Measurements from ENCODE around the gene LMBRD2.
"Not testable (repeated sequence)": the region's sequence is repeated elsewhere in the genome, so short reads cannot be mapped to it uniquely, and the experiment has no call there.

LMBRD2 gene

GRCh38 chr5:36151434-36152323 lies at the start of gene LMBRD2, which contains the start of gene SKP2:
Gene LMBRD2, minus strand, starts transcription at chr5:36151887. Its CDS starts 8,538 bp downstream, at chr5:36143349.
Gene SKP2, plus strand, starts transcription at chr5:36152111. Its CDS starts 152 bp downstream, at chr5:36152263.
- Histone ChIP-seq H3K9ac (ENCODE audit: low read length) (peak within 1 kb of the TSS; percentile 89), H3K27ac (ENCODE audit: low read length) (peak within 1 kb of the TSS; percentile 63; the same call in 1 of the 2 replicates), H3K4me1 (ENCODE audit: low read length) (peaks cover 11% of the 10 kb centered on the region), H3K4me3 (ENCODE audit: low read length) (peak within 1 kb of the TSS; percentile 92), H3K4me2 (ENCODE audit: low read depth, low read length) (peak within 1 kb of the TSS; percentile 94), H3K79me2 (ENCODE audit: low read length) (peaks cover 93% of the 10 kb centered on the region), H3K9me2 (replicated peaks; ENCODE audit: insufficient read depth, low read length) (no peaks in the 10 kb centered on the region), H3F3A (ENCODE audit: insufficient read depth, low read length) (peaks cover 5% of the 10 kb centered on the region; the same call in 1 of the 2 replicates), H4K20me1 (ENCODE audit: insufficient read depth, low read length) (no peaks in the 10 kb centered on the region), H3K9me3 (replicated peaks; ENCODE audit: insufficient read depth, low read length) (no peaks in the 10 kb centered on the region), H2AFZ (ENCODE audit: low read length) (peak within 1 kb of the TSS; percentile 89), H3K36me3 (replicated peaks; ENCODE audit: insufficient read depth, low read length) (no peaks in the 10 kb centered on the region), H3K27me3 (replicated peaks; ENCODE audit: insufficient read depth, low read length) (no peaks in the 10 kb centered on the region)
- no peak for TF ChIP-seq CTCF (IDR thresholded peaks at IDR 0.05; ENCODE audit: low read length)
- no peak for TF ChIP-seq EZH2phosphoT487 (IDR thresholded peaks at IDR 0.05; ENCODE audit: low read length)
- no peak for TF ChIP-seq EZH2 (optimal IDR thresholded peaks at IDR 0.05; ENCODE audit: low read depth, low read length)
- DNase-seq = peak; percentile 98

GRCh38 chr5:36200513-36200912 lies 48.8 kb upstream of the LMBRD2 start:
- Histone ChIP-seq H4K20me1 (ENCODE audit: insufficient read depth, low read length) (no peaks in the 10 kb centered on the region), H3K9me2 (replicated peaks; ENCODE audit: insufficient read depth, low read length) (no peaks in the 10 kb centered on the region), H3K4me1 (ENCODE audit: low read length) (no peaks in the 10 kb centered on the region), H3F3A (ENCODE audit: insufficient read depth, low read length) (no peaks in the 10 kb centered on the region), H3K79me2 (ENCODE audit: low read length) (no peaks in the 10 kb centered on the region), H3K4me3 (ENCODE audit: low read length) (no peak overlapping the region), H2AFZ (ENCODE audit: low read length) (no peak overlapping the region), H3K4me2 (ENCODE audit: low read depth, low read length) (no peak overlapping the region), H3K9me3 (replicated peaks; ENCODE audit: insufficient read depth, low read length) (no peaks in the 10 kb centered on the region), H3K27ac (ENCODE audit: low read length) (no peak overlapping the region), H3K36me3 (replicated peaks; ENCODE audit: insufficient read depth, low read length) (no peaks in the 10 kb centered on the region), H3K9ac (ENCODE audit: low read length) (no peak overlapping the region), H3K27me3 (replicated peaks; ENCODE audit: insufficient read depth, low read length) (no peaks in the 10 kb centered on the region)
- no peak for TF ChIP-seq CTCF (IDR thresholded peaks at IDR 0.05; ENCODE audit: low read length)
- TF ChIP-seq EZH2phosphoT487 (IDR thresholded peaks at IDR 0.05; ENCODE audit: low read length) = no peak
- no peak for TF ChIP-seq EZH2 (optimal IDR thresholded peaks at IDR 0.05; ENCODE audit: low read depth, low read length)
- no peak for DNase-seq

- Histone ChIP-seq H3K4me2 (ENCODE audit: low read depth, low read length) (no peak overlapping the region), H3K27ac (ENCODE audit: low read length) (no peak overlapping the region), H3K79me2 (ENCODE audit: low read length) (no peaks in the 10 kb centered on the region), H3K36me3 (replicated peaks; ENCODE audit: insufficient read depth, low read length) (no peaks in the 10 kb centered on the region), H4K20me1 (ENCODE audit: insufficient read depth, low read length) (no peaks in the 10 kb centered on the region), H3F3A (ENCODE audit: insufficient read depth, low read length) (no peaks in the 10 kb centered on the region), H3K27me3 (replicated peaks; ENCODE audit: insufficient read depth, low read length) (no peaks in the 10 kb centered on the region), H3K4me3 (ENCODE audit: low read length) (no peak overlapping the region), H2AFZ (ENCODE audit: low read length) (no peak overlapping the region), H3K9me2 (replicated peaks; ENCODE audit: insufficient read depth, low read length) (no peaks in the 10 kb centered on the region), H3K9me3 (replicated peaks; ENCODE audit: insufficient read depth, low read length) (no peaks in the 10 kb centered on the region), H3K4me1 (ENCODE audit: low read length) (no peaks in the 10 kb centered on the region), H3K9ac (ENCODE audit: low read length) (no peak overlapping the region)
- DNase-seq = no peak
- TF ChIP-seq CTCF (IDR thresholded peaks at IDR 0.05; ENCODE audit: low read length) (no peak), EZH2 (optimal IDR thresholded peaks at IDR 0.05; ENCODE audit: low read depth, low read length) (no peak), EZH2phosphoT487 (IDR thresholded peaks at IDR 0.05; ENCODE audit: low read length) (no peak)
These were observed 47.9 kb upstream of the LMBRD2 start for GRCh38 chr5:36199620-36200019.

- H3K9me2 ChIP-seq (replicated peaks; ENCODE audit: insufficient read depth, low read length); H3K36me3 ChIP-seq (replicated peaks; ENCODE audit: insufficient read depth, low read length); DNase-seq: not testable (repeated sequence)
These were observed 47.1 kb upstream of the LMBRD2 start for GRCh38 chr5:36198783-36199182.

More at GRCh38 chr5:36198783-36199182, 47.1 kb upstream of the LMBRD2 start:
- H3K9me3 ChIP-seq (replicated peaks; ENCODE audit: insufficient read depth, low read length); H3K79me2 ChIP-seq (ENCODE audit: low read length); H3K4me1 ChIP-seq (ENCODE audit: low read length); H3F3A ChIP-seq (ENCODE audit: insufficient read depth, low read length); H3K27me3 ChIP-seq (replicated peaks; ENCODE audit: insufficient read depth, low read length); H3K4me3 ChIP-seq (ENCODE audit: low read length); H4K20me1 ChIP-seq (ENCODE audit: insufficient read depth, low read length); H3K9ac ChIP-seq (ENCODE audit: low read length); H3K27ac ChIP-seq (ENCODE audit: low read length); H3K4me2 ChIP-seq (ENCODE audit: low read depth, low read length); H2AFZ ChIP-seq (ENCODE audit: low read length): not testable (repeated sequence)
